Ovary (tissue), 9 donors: ENCODE data around the gene LMO1. TPM values are rescaled to one million over a fixed set of nuclear protein-coding genes. Genes with fewer than 3 reads are reported as not detected.

ENCODE experiments used
- DNase-seq, 5 donors: peaks; one replicate each; pipeline ENCODE4 v3.0.0-alpha.2; 2019 to 2020
- H3K27ac ChIP-seq, 2 donors: fragments of 200-600 bp; one replicate each; pipeline versions ENCODE4 v1.5.1 to v1.8.0; 2019 to 2022
- H3K27me3 ChIP-seq: fragments of 200-600 bp; one replicate; pipeline ENCODE4 v1.8.0; 2022
- H3K36me3 ChIP-seq: fragments of 200-600 bp; sonication (generic); one replicate; pipeline ENCODE4 v1.5.1; 2019
- H3K4me1 ChIP-seq: one replicate; pipeline ENCODE4 v1.8.1; 2013; ENCODE audit warnings: mild to moderate bottlenecking, moderate library complexity; ENCODE audit not compliant: insufficient read depth
- H3K4me3 ChIP-seq: fragments of 200-600 bp; sonication (generic); one replicate; pipeline ENCODE4 v1.5.1; 2017
- H3K9me3 ChIP-seq, 2 donors: fragments of 200-600 bp in 1 of 2; sonication (generic) in 1 of 2; one replicate each; pipeline versions ENCODE4 v1.5.1 to v1.8.1; 2013 to 2019; ENCODE audit warnings: mild to moderate bottlenecking in 1 of 2, moderate library complexity in 1 of 2
- CTCF ChIP-seq, 3 donors: fragments of 450-650 bp in 2 of 3; fragments of 200-600 bp in 1 of 3; IDR thresholded peaks; one replicate each; pipeline versions ENCODE4 v1.5.1 to v1.8.0; 2016 to 2022; ENCODE audit warnings: antibody characterized with exemption in 3 of 3, mild to moderate bottlenecking in 1 of 3
- EP300 ChIP-seq: sonication (generic); formaldehyde crosslinking; IDR thresholded peaks from one replicate; pipeline ENCODE4 v1.6.1; 2017; ENCODE audit warnings: antibody characterized with exemption
- POLR2A ChIP-seq: fragments of 450-650 bp; IDR thresholded peaks from one replicate; pipeline ENCODE4 v1.6.1; 2017; ENCODE audit warnings: antibody characterized with exemption, mild to moderate bottlenecking, moderate library complexity
- WGBS, 3 donors: extraction: QIAGEN DNeasy Blood & Tissue Kit in 1 of 3; methylation state at CpG; one replicate each; pipeline versions ENCODE4 v1.1.5 to v1.1.7; 2013 to 2017; 5-methylcytosine and 5-hydroxymethylcytosine counted together
- intact Hi-C, 4 donors: fragments of 100-400 bp; cut with DNase I; formaldehyde crosslinking; loops; one replicate each; pipeline versions ENCODE4 v1.11.0 to v1.15.1; 2022 to 2023
- polyA plus RNA-seq, 2 donors: library from polyadenylated mRNA; stranded (reverse); fragments of 200-250 nt in 1 of 2; fragments of 350-450 nt in 1 of 2; fragmentation: Illumina TruSeq in 1 of 2; extraction: RNeasy Lipid Tissue Mini Kit (QIAGEN cat#74804) in 1 of 2; gene quantifications; one replicate each; pipeline ENCODE4 v1.2.3, GENCODE V29; 2013 to 2014
- total RNA-seq, 7 donors: library from RNA; depleted of rRNA in 2 of 7; stranded (reverse); fragments of >200 nt in 2 of 7; fragmentation: NEBNext Ultra II Directional in 3 of 7; extraction: Animal tissue kit (Norgen Biotek cat#: 25700) in 3 of 7; gene quantifications; one replicate each; pipeline versions ENCODE4 v1.1.0 to v1.2.4, GENCODE V29; 2016 to 2023
- donor health status: DM: no; HTN: no; CAD: no; lungs with moderate emphysema.
- donor health status: DM: no; HTN: no; CAD: no.
- donor health status: Bipolar disorder and iron deficiency.
- donor health status: DM: yes; HTN: yes; CAD: no.
- donor health status: DM: no; HTN: no; CAD: no.
- donor health status: DM: yes; HTN: yes; CAD: no.

LMO1 gene
- total and polyA plus RNA-seq, 9 donors = 0.18 to 0.55 (median 0.32) TPM; not detected in 6

- TF ChIP-seq CTCF (IDR thresholded peaks at IDR 0.05) = no peak
- no peak for TF ChIP-seq POLR2A
- no peak for TF ChIP-seq EP300
- DNase-seq = no peak
- Histone ChIP-seq H3K27me3 (no peaks in the 10 kb centered on the region), H3K9me3 (no peaks in the 10 kb centered on the region), H3K4me3 (no peak overlapping the region), H3K36me3 (no peaks in the 10 kb centered on the region), H3K4me1 (no peaks in the 10 kb centered on the region), H3K27ac (no peak overlapping the region)
- intact Hi-C loops = loop anchor here in 3 of 4 donors (5.0 to 10.0 kb wide), 3 partner anchors 343 to 911 kb away; partner anchors contain the start of gene TMEM9B (in 1 of the 3)
- WGBS, 3 donors = 87 to 90% (median 88%) methylated on average over 13 of the region's 13 CpGs
Observed at GRCh38 chr11:8224161-8224591, 39.5 kb downstream of the LMO1 start.

GRCh38 chr11:8223513-8223900 is 40.2 kb downstream of the LMO1 start:
- intact Hi-C loops = loop anchor here in 3 of 4 donors (5.0 to 10.0 kb wide), 3 partner anchors 344 to 911 kb away; partner anchors contain the start of gene TMEM9B (in 1 of the 3)
- H3K27me3 ChIP-seq = no peaks in the 10 kb centered on the region
- H3K4me3 ChIP-seq = no peak overlapping the region
- WGBS, 3 donors = 82 to 88% (median 83%) methylated on average over 6 of the region's 6 CpGs
- no peak for DNase-seq
- no peaks in the 10 kb centered on the region for H3K9me3 ChIP-seq
- no peaks in the 10 kb centered on the region for H3K4me1 ChIP-seq
- no peaks in the 10 kb centered on the region for H3K36me3 ChIP-seq
- H3K27ac ChIP-seq = no peak overlapping the region
- TF ChIP-seq EP300 (no peak), POLR2A (no peak), CTCF (IDR thresholded peaks at IDR 0.05) (no peak)

GRCh38 chr11:8222820-8223512 is 40.7 kb downstream of the LMO1 start:
- H3K27me3 ChIP-seq = no peaks in the 10 kb centered on the region
- DNase-seq = no peak
- no peaks in the 10 kb centered on the region for H3K4me1 ChIP-seq
- no peaks in the 10 kb centered on the region for H3K36me3 ChIP-seq
- intact Hi-C loops = loop anchor here in 3 of 4 donors (5.0 to 10.0 kb wide), 3 partner anchors 344 to 912 kb away; partner anchors contain the start of gene TMEM9B (in 1 of the 3)
- H3K27ac ChIP-seq = no peak overlapping the region
- WGBS, 3 donors = 70 to 74% (median 70%) methylated on average over 6 of the region's 6 CpGs
- no peak overlapping the region for H3K4me3 ChIP-seq
- H3K9me3 ChIP-seq = no peaks in the 10 kb centered on the region
- no peak for TF ChIP-seq CTCF (IDR thresholded peaks at IDR 0.05)
- TF ChIP-seq EP300 = no peak
- no peak for TF ChIP-seq POLR2A

GRCh38 chr11:8221917-8222495 is 41.7 kb downstream of the LMO1 start:
- H3K27ac ChIP-seq = no peak overlapping the region
- H3K4me3 ChIP-seq = no peak overlapping the region
- no peaks in the 10 kb centered on the region for H3K4me1 ChIP-seq
- H3K36me3 ChIP-seq = no peaks in the 10 kb centered on the region
- WGBS, 3 donors = 79 to 89% (median 85%) methylated on average over 8 of the region's 8 CpGs
- intact Hi-C loops = loop anchor here in 3 of 4 donors (5.0 to 10.0 kb wide), 3 partner anchors 345 to 913 kb away; partner anchors contain the start of gene TMEM9B (in 1 of the 3)
- no peaks in the 10 kb centered on the region for H3K9me3 ChIP-seq
- no peak for DNase-seq
- no peak for TF ChIP-seq EP300
- TF ChIP-seq CTCF (IDR thresholded peaks at IDR 0.05) = no peak
- no peak for TF ChIP-seq POLR2A
- no peaks in the 10 kb centered on the region for H3K27me3 ChIP-seq
